Ectodermal cell (in vitro differentiated cells): ENCODE measurements around the gene ZNF546. TPM values are rescaled to one million over a fixed set of nuclear protein-coding genes. Genes with fewer than 3 reads are reported as not detected.
"Not testable (repeated sequence)": the region's sequence is repeated elsewhere in the genome, so short reads cannot be mapped to it uniquely, and the experiment has no call there.

ENCODE experiments used
- H3K27ac ChIP-seq: 2 replicates; pipeline ENCODE4 v1.7.0; 2013; ENCODE audit warnings: mild to moderate bottlenecking, low read depth, low read length; ENCODE audit not compliant: insufficient read depth, poor library complexity, severe bottlenecking
- H3K27me3 ChIP-seq: 2 replicates; pipeline ENCODE4 v1.7.0; 2013; ENCODE audit warnings: mild to moderate bottlenecking, low read length; ENCODE audit not compliant: insufficient read depth, control insufficient read depth, poor library complexity, severe bottlenecking
- H3K36me3 ChIP-seq: one replicate; pipeline ENCODE4 v1.7.0; 2013; ENCODE audit warnings: low read length; ENCODE audit not compliant: control insufficient read depth, insufficient read depth
- H3K4me1 ChIP-seq: one replicate; pipeline ENCODE4 v1.7.0; 2013; ENCODE audit warnings: low read length; ENCODE audit not compliant: control insufficient read depth, insufficient read depth
- H3K4me3 ChIP-seq: 2 replicates; pipeline ENCODE4 v1.7.0; 2013; ENCODE audit warnings: low read depth, low read length, control low read depth; ENCODE audit not compliant: insufficient read depth
- H3K9me3 ChIP-seq: 2 replicates; pipeline ENCODE4 v1.7.0; 2013; ENCODE audit warnings: mild to moderate bottlenecking, low read length, moderate library complexity; ENCODE audit not compliant: control insufficient read depth
- WGBS, 2 experiments: methylation state at CpG; one replicate each; pipeline ENCODE4 v1.1.7; 2013; ENCODE audit warnings: missing lambda C conversion rate in 2 of 2; 5-methylcytosine and 5-hydroxymethylcytosine counted together
- polyA plus RNA-seq, 4 experiments: library from polyadenylated mRNA; stranded (reverse); fragments of 50-300 nt; gene quantifications; one replicate each; pipeline ENCODE4 v1.2.3, GENCODE V29; 2013

ZNF546 gene
- 2.9 TPM for polyA plus RNA-seq (2013, experiment 1 of 4)
- 3.7 TPM for polyA plus RNA-seq (2013, experiment 2 of 4)
- 2.1 TPM for polyA plus RNA-seq (2013, experiment 3 of 4)
- 3.4 TPM for polyA plus RNA-seq (2013, experiment 4 of 4)

- no peak within 1 kb of the TSS for H3K27ac ChIP-seq
- H3K36me3 ChIP-seq, result no peaks in the 10 kb centered on the region
- WGBS, 2 experiments, result 8 to 9% methylated on average over 53 of the region's 53 CpGs
- no peaks in the 10 kb centered on the region for H3K9me3 ChIP-seq
- peak within 1 kb of the TSS; percentile 84 for H3K4me3 ChIP-seq
- no peaks in the 10 kb centered on the region for H3K27me3 ChIP-seq
- peaks cover 4% of the 10 kb centered on the region for H3K4me1 ChIP-seq
Observed at GRCh38 chr19:39996811-39997637, at the start of gene ZNF546. TSS of gene ZNF546 (plus strand) at chr19:39997060. CDS start at chr19:39998327, 1,267 bp downstream.

- Histone ChIP-seq H3K27ac (no peak overlapping the region), H3K4me1 (no peaks in the 10 kb centered on the region), H3K27me3 (no peaks in the 10 kb centered on the region), H3K4me3 (no peak overlapping the region), H3K36me3 (no peaks in the 10 kb centered on the region), H3K9me3 (no peaks in the 10 kb centered on the region)
- 90 to 94% methylated on average over 2 of the region's 2 CpGs for WGBS, 2 experiments
Observed at GRCh38 chr19:39949026-39949747, 47.7 kb upstream of the ZNF546 start.

DNA sequence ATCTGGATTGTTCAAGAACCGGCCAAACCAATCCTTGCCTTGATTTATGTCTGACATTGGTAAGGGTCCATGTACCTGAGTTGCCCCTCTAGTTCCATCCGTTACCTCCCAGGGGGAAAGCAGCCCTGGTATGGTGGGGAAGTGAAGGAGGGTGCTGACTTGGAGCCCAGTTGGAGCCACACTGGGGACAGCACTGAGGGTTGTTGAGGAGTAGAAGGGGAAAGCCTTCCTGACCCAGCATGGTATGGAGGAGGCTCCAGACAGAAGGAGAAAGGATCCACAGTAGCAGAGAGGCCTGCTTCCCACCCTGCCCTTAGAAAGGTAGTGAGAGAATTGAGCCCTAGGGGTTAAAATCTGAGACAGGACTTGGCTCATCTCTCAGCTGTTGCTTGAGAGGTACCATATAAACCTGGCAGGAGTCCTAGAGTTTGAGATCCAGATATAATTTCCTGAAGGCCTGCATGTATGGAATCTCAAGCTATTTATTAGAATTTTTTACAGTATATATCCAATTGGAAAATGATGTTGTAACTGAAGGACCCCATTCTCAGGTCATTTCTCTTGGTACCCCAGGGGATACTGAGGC lies 45.7 kb upstream of the ZNF546 start:
- Histone ChIP-seq H3K4me1 (no peaks in the 10 kb centered on the region), H3K9me3 (no peaks in the 10 kb centered on the region), H3K27ac (no peak overlapping the region), H3K27me3 (no peaks in the 10 kb centered on the region), H3K4me3 (no peak overlapping the region), H3K36me3 (no peaks in the 10 kb centered on the region)
- WGBS, 2 experiments, result 94% methylated on average over 2 of the region's 2 CpGs

- H3K27me3 ChIP-seq, result no peaks in the 10 kb centered on the region
- no peaks in the 10 kb centered on the region for H3K4me1 ChIP-seq
- 81 to 86% methylated on average over 3 of the region's 3 CpGs for WGBS, 2 experiments
- no peak overlapping the region for H3K4me3 ChIP-seq
- H3K36me3 ChIP-seq, result no peaks in the 10 kb centered on the region
- no peak overlapping the region for H3K27ac ChIP-seq
- no peaks in the 10 kb centered on the region for H3K9me3 ChIP-seq
Observed at GRCh38 chr19:39951686-39952085, 45.2 kb upstream of the ZNF546 start.

DNA sequence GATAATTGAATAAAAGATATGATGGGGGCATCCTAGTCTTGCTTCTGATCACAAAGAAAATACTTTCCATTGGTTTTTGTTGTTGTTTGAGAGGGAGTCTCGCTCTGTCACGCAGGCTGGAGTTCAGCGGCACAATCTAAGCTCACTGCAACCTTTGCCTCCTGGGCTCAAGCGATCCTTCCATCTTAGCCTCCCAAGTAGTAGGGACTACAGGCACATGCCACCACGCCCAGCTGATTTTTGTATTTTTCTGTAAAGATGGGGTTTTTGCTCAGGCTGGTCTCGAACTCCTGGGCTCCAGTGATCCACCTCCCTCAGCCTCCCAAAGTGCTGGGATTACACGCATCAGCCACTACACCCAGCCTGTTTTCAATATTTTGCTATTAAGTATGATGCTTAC lies 42.9 kb upstream of the ZNF546 start:
- no peaks in the 10 kb centered on the region for H3K4me1 ChIP-seq
- H3K4me3 ChIP-seq, result no peak overlapping the region
- H3K9me3 ChIP-seq, result no peaks in the 10 kb centered on the region
- H3K27ac ChIP-seq, result no peak overlapping the region
- H3K36me3 ChIP-seq, result no peaks in the 10 kb centered on the region
- 86 to 91% methylated on average over 7 of the region's 7 CpGs for WGBS, 2 experiments
- H3K27me3 ChIP-seq, result no peaks in the 10 kb centered on the region

GRCh38 chr19:39957886-39958285 lies 39.0 kb upstream of the ZNF546 start:
- not testable (repeated sequence) for H3K27ac ChIP-seq, H3K4me1 ChIP-seq, H3K27me3 ChIP-seq, H3K4me3 ChIP-seq, H3K36me3 ChIP-seq, H3K9me3 ChIP-seq
- WGBS, 2 experiments, result 89 to 94% methylated on average over 5 of the region's 5 CpGs

- H3K27me3 ChIP-seq, H3K27ac ChIP-seq, H3K4me1 ChIP-seq, H3K4me3 ChIP-seq, H3K36me3 ChIP-seq, H3K9me3 ChIP-seq: not testable (repeated sequence)
- WGBS, 2 experiments, result 89 to 90% methylated on average over 3 of the region's 3 CpGs
Observed at GRCh38 chr19:39958942-39959341, 37.9 kb upstream of the ZNF546 start.

DNA sequence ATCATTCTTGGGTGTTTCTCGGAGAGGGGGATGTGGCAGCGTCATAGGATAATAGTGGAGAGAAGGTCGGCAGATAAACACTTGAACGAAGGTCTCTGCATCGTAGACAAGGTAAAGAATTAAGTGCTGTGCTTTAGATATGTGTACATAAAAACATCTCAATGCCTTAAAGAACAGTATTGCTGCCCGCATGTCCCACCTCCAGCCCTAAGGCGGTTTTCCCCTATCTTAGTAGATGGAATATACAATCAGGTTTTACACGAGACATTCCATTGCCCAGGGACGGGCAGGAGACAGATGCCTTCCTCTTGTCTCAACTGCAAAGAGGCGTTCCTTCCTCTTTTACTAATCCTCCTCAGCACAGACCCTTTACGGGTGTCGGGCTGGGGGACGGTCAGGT lies 37.5 kb upstream of the ZNF546 start:
- not testable (repeated sequence) for H3K4me3 ChIP-seq, H3K27me3 ChIP-seq, H3K36me3 ChIP-seq, H3K9me3 ChIP-seq, H3K27ac ChIP-seq, H3K4me1 ChIP-seq
- WGBS, 2 experiments, result 86 to 93% methylated on average over 8 of the region's 13 CpGs

DNA sequence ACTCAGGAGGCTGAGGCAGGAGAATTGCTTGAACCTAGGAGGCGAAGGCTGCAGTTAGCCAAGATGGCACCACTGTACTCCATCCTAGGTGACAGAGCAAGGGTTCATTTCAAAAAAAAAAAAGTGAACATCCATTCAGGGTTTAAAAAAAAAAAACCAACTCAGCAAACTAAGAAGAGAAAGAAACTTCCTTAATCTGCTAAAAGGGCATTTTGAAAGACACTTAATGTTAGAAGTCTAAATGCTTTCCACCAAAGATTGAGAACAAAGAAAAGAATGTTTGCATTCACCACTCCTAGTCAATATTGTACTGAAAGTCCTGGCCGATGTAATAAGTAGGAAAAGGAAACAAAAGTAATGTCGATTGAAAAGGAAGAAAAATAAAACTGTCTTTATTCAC lies 33.0 kb upstream of the ZNF546 start:
- no peaks in the 10 kb centered on the region for H3K36me3 ChIP-seq

GRCh38 chr19:39966617-39967016 lies 30.2 kb upstream of the ZNF546 start:
- 90 to 93% methylated on average over 6 of the region's 6 CpGs for WGBS, 2 experiments
- no peaks in the 10 kb centered on the region for H3K4me1 ChIP-seq
- no peaks in the 10 kb centered on the region for H3K9me3 ChIP-seq
- no peak overlapping the region for H3K27ac ChIP-seq
- H3K36me3 ChIP-seq, result no peaks in the 10 kb centered on the region
- no peak overlapping the region for H3K4me3 ChIP-seq
- no peaks in the 10 kb centered on the region for H3K27me3 ChIP-seq

More for the DNA sequence above, 33.0 kb upstream of the ZNF546 start:
- H3K27ac ChIP-seq, result no peak overlapping the region
- H3K9me3 ChIP-seq, result no peaks in the 10 kb centered on the region
- no peaks in the 10 kb centered on the region for H3K27me3 ChIP-seq
- WGBS, 2 experiments, result 98 to 100% methylated on average over 1 of the region's 3 CpGs
- H3K4me3 ChIP-seq, result no peak overlapping the region
- H3K4me1 ChIP-seq, result no peaks in the 10 kb centered on the region
